Measurements from ENCODE around the gene BCL11A. TPM values are rescaled to one million over a fixed set of nuclear protein-coding genes. Genes with fewer than 3 reads are reported as not detected.

The BCL11A gene
- total and polyA plus RNA-seq, 4 donors = 0.08 to 8.5 (median 0.47) TPM

DNA sequence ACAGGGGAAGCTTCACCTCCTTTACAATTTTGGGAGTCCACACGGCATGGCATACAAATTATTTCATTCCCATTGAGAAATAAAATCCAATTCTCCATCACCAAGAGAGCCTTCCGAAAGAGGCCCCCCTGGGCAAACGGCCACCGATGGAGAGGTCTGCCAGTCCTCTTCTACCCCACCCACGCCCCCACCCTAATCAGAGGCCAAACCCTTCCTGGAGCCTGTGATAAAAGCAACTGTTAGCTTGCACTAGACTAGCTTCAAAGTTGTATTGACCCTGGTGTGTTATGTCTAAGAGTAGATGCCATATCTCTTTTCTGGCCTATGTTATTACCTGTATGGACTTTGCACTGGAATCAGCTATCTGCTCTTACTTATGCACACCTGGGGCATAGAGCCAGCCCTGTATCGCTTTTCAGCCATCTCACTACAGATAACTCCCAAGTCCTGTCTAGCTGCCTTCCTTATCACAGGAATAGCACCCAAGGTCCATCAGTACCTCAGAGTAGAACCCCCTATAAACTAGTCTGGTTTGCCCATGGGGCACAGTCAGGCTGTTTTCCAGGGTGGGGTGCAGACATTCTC is 58.3 kb downstream of the BCL11A start:
- Histone ChIP-seq H3K4me1 (ENCODE audit: control insufficient read depth in 4 of 4, insufficient read depth in 4 of 4, low read length in 3 of 4) (no peaks in the 10 kb centered on the region), H3K27ac (ENCODE audit: low read depth in 1 of 2, low read length in 2 of 2) (no peak overlapping the region)

DNA sequence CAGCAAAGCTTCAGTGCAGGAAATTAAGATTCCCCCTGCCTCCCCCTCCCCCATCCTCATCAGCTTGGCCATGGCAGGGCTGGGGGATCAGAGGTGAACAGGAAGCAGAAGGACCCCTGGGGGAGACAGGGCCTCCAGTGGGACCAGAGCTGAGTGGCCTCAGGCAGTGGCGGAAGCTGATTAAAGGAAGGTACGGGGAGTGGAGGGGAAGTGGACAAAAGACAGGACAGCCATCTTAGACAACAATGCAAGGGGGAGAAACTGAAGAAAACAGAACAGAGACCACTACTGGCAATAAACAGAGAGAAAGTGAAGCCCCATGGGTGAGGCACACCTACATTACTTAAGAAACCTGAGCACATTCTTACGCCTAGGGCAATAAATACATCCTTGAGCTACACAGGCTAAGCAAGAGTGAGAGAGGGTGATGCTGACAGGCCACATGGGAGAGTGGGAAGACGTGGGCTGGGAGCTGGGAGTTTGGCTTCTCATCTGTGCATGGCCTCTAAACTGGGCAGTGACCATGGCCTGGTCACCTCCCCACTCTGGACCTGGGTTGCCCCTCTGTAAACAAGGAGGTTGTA is 59.6 kb downstream of the BCL11A start:
- H3K27me3 ChIP-seq (ENCODE audit: control insufficient read depth in 4 of 4, insufficient read depth in 4 of 4, low read length in 3 of 4) = no peaks in the 10 kb centered on the region
- TF ChIP-seq YY1 (IDR thresholded peaks at IDR 0.05) (no peak), RXRA (IDR thresholded peaks at IDR 0.05) (no peak), TAF1 (conservative IDR thresholded peaks at IDR 0.05) (no peak), FOXA1 (IDR thresholded peaks at IDR 0.05) (no peak), HNF4G (IDR thresholded peaks at IDR 0.05) (no peak), NR2F2 (IDR thresholded peaks at IDR 0.05) (no peak), EGR1 (IDR thresholded peaks at IDR 0.05; ENCODE audit: low read depth in 2 of 2) (no peak)
- TF ChIP-seq, protein P1, sequence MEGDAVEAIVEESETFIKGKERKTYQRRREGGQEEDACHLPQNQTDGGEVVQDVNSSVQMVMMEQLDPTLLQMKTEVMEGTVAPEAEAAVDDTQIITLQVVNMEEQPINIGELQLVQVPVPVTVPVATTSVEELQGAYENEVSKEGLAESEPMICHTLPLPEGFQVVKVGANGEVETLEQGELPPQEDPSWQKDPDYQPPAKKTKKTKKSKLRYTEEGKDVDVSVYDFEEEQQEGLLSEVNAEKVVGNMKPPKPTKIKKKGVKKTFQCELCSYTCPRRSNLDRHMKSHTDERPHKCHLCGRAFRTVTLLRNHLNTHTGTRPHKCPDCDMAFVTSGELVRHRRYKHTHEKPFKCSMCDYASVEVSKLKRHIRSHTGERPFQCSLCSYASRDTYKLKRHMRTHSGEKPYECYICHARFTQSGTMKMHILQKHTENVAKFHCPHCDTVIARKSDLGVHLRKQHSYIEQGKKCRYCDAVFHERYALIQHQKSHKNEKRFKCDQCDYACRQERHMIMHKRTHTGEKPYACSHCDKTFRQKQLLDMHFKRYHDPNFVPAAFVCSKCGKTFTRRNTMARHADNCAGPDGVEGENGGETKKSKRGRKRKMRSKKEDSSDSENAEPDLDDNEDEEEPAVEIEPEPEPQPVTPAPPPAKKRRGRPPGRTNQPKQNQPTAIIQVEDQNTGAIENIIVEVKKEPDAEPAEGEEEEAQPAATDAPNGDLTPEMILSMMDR (IDR thresholded peaks at IDR 0.05; ENCODE audit: low read depth, low read length, missing input control) = no peak
- no peak overlapping the region for H3K27ac ChIP-seq (ENCODE audit: low read depth in 1 of 2, low read length in 2 of 2)
- H3K4me1 ChIP-seq (ENCODE audit: control insufficient read depth in 4 of 4, insufficient read depth in 4 of 4, low read length in 3 of 4) = no peaks in the 10 kb centered on the region
- no peaks in the 10 kb centered on the region for H3K9me3 ChIP-seq (ENCODE audit: control insufficient read depth in 4 of 4, low read length in 3 of 4)
- DNase-seq (ENCODE audit: low spot score) = no peak
- H3K4me3 ChIP-seq (ENCODE audit: low read depth in 1 of 3, low read length in 3 of 3) = no peak overlapping the region
- no peak overlapping the region for H3K9ac ChIP-seq (ENCODE audit: low read depth in 1 of 2, low read length in 2 of 2)
- 94% methylated on average over 4 of the region's 4 CpGs for WGBS
- H3K36me3 ChIP-seq (ENCODE audit: control insufficient read depth in 4 of 4, insufficient read depth in 3 of 4, low read depth in 1 of 4, low read length in 3 of 4) = no peaks in the 10 kb centered on the region

More for the DNA sequence above, 58.3 kb downstream of the BCL11A start:
- Histone ChIP-seq H3K9me3 (ENCODE audit: control insufficient read depth in 4 of 4, low read length in 3 of 4) (no peaks in the 10 kb centered on the region), H3K36me3 (ENCODE audit: control insufficient read depth in 4 of 4, insufficient read depth in 3 of 4, low read depth in 1 of 4, low read length in 3 of 4) (no peaks in the 10 kb centered on the region), H3K4me3 (ENCODE audit: low read depth in 1 of 3, low read length in 3 of 3) (no peak overlapping the region), H3K27me3 (ENCODE audit: control insufficient read depth in 4 of 4, insufficient read depth in 4 of 4, low read length in 3 of 4) (no peaks in the 10 kb centered on the region), H3K9ac (ENCODE audit: low read depth in 1 of 2, low read length in 2 of 2) (no peak overlapping the region)
- DNase-seq (ENCODE audit: low spot score) = peak; percentile 66
- WGBS = 81% methylated on average over 6 of the region's 6 CpGs
- TF ChIP-seq, protein P2, sequence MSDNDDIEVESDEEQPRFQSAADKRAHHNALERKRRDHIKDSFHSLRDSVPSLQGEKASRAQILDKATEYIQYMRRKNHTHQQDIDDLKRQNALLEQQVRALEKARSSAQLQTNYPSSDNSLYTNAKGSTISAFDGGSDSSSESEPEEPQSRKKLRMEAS (IDR thresholded peaks at IDR 0.05) = no peak
- TF ChIP-seq, protein P1 (IDR thresholded peaks at IDR 0.05; ENCODE audit: low read depth, low read length, missing input control) = no peak
- TF ChIP-seq JUND (IDR thresholded peaks at IDR 0.05) = no peak
- no peak for TF ChIP-seq RXRA (IDR thresholded peaks at IDR 0.05)
- no peak for TF ChIP-seq EGR1 (IDR thresholded peaks at IDR 0.05; ENCODE audit: low read depth in 2 of 2)
- no peak for TF ChIP-seq SP1 (IDR thresholded peaks at IDR 0.05)
- TF ChIP-seq FOXA1 (IDR thresholded peaks at IDR 0.05) = no peak
- TF ChIP-seq FOXA2 (IDR thresholded peaks at IDR 0.05) = no peak

DNA sequence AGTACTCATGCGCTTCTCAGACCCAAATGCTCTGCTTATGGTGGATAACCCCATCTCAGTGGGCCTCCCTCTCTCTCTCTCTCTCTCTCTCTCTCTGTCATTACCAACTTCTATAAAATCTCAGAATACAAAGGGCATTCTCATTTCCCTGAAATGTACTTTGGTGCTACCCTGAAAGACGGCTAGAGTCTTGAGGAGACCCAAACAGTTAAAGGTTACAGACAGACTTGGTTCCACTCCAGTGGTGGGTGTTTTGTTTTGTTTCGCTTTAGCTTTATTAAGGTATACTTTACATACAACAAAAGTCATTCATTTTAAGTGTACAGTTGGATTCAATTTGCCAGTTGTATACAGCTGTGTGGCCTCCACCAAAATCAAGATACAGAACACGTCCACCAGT is 60.9 kb downstream of the BCL11A start:
- TF ChIP-seq HNF4A (conservative IDR thresholded peaks at IDR 0.05) (no peak), NR2F2 (IDR thresholded peaks at IDR 0.05) (no peak)
- Histone ChIP-seq H3K4me3 (ENCODE audit: low read depth in 1 of 3, low read length in 3 of 3) (no peak overlapping the region), H3K9me3 (ENCODE audit: control insufficient read depth in 4 of 4, low read length in 3 of 4) (no peaks in the 10 kb centered on the region), H3K27me3 (ENCODE audit: control insufficient read depth in 4 of 4, insufficient read depth in 4 of 4, low read length in 3 of 4) (no peaks in the 10 kb centered on the region), H3K27ac (ENCODE audit: low read depth in 1 of 2, low read length in 2 of 2) (no peak overlapping the region), H3K9ac (ENCODE audit: low read depth in 1 of 2, low read length in 2 of 2) (no peak overlapping the region), H3K36me3 (ENCODE audit: control insufficient read depth in 4 of 4, insufficient read depth in 3 of 4, low read depth in 1 of 4, low read length in 3 of 4) (no peaks in the 10 kb centered on the region), H3K4me1 (ENCODE audit: control insufficient read depth in 4 of 4, insufficient read depth in 4 of 4, low read length in 3 of 4) (no peaks in the 10 kb centered on the region)
- no peak for DNase-seq (ENCODE audit: low spot score)
- WGBS = 96% methylated on average over 4 of the region's 4 CpGs

Measured in liver (tissue), 9 donors.